HL-60 (cell line): ENCODE data around the gene ETFA.

Experiments used
- DNase-seq, 2 experiments: peaks; one replicate each; pipeline ENCODE4 v3.0.0-alpha.2; 2010 to 2020; ENCODE audit warnings: low read depth in 1 of 2, low spot score in 1 of 2
- H3K27ac ChIP-seq: fragments of 250-450 bp; sonication (Bioruptor Pico); replicated peaks from 2 replicates; pipeline ENCODE4 v1.5.1; 2020; ENCODE audit warnings: mild to moderate bottlenecking, moderate library complexity
- H3K27me3 ChIP-seq: fragments of 250-450 bp; sonication (Bioruptor Pico); 2 replicates; pipeline ENCODE4 v1.5.1; 2021; ENCODE audit warnings: mild to moderate bottlenecking, moderate library complexity; ENCODE audit not compliant: insufficient read depth, poor library complexity, severe bottlenecking
- H3K4me3 ChIP-seq: replicated peaks from 2 replicates; pipeline ENCODE4 v1.5.1; 2011; ENCODE audit warnings: mild to moderate bottlenecking, control low read depth, low read length; ENCODE audit not compliant: insufficient read depth
- CTCF ChIP-seq: IDR thresholded peaks from one replicate; pipeline ENCODE4 v1.5.1; 2011; ENCODE audit warnings: low read length, control low read depth, inconsistent platforms; ENCODE audit not compliant: insufficient read depth
- GABPA ChIP-seq: IDR thresholded peaks from 2 replicates; pipeline ENCODE4 v1.6.1; 2012; ENCODE audit warnings: low read depth
- POLR2AphosphoS5 ChIP-seq: IDR thresholded peaks from 2 replicates; pipeline ENCODE4 v1.6.1; 2012; ENCODE audit warnings: low read depth
- REST ChIP-seq: IDR thresholded peaks from 2 replicates; pipeline ENCODE4 v1.6.1; 2012; ENCODE audit warnings: low read depth; ENCODE audit not compliant: insufficient replicate concordance
- SPI1 ChIP-seq: IDR thresholded peaks from 2 replicates; pipeline ENCODE4 v1.6.1; 2012; ENCODE audit warnings: low read depth, mild to moderate bottlenecking, borderline replicate concordance

ETFA gene

GRCh38 chr15:76206325-76206976 lies 104.8 kb downstream of the ETFA start:
- no peak for TF ChIP-seq GABPA
- 0 out of 2 replicates have a peak, but pooled peaks have one; percentile 12 for TF ChIP-seq POLR2AphosphoS5
- H3K4me3 ChIP-seq: no peak overlapping the region
- no peak for DNase-seq
- no peak overlapping the region for H3K27ac ChIP-seq
- no peaks in the 10 kb centered on the region for H3K27me3 ChIP-seq

- Histone ChIP-seq H3K4me3 (no peak overlapping the region), H3K27ac (no peak overlapping the region), H3K27me3 (no peaks in the 10 kb centered on the region)
- DNase-seq: no peak
- no peak for TF ChIP-seq SPI1
- TF ChIP-seq POLR2AphosphoS5: no peak
Observed at GRCh38 chr15:76204916-76205460, 106.3 kb downstream of the ETFA start.

GRCh38 chr15:76204109-76204845 lies 107.0 kb downstream of the ETFA start:
- no peak overlapping the region for H3K27ac ChIP-seq
- no peak overlapping the region for H3K4me3 ChIP-seq
- TF ChIP-seq POLR2AphosphoS5 (no peak), GABPA (no peak), CTCF (no peak), SPI1 (no peak), REST (no peak)
- no peak for DNase-seq
- H3K27me3 ChIP-seq: no peaks in the 10 kb centered on the region

- no peak overlapping the region for H3K4me3 ChIP-seq
- H3K27me3 ChIP-seq: no peaks in the 10 kb centered on the region
- H3K27ac ChIP-seq: no peak overlapping the region
- no peak for DNase-seq
- TF ChIP-seq CTCF (no peak), REST (no peak), GABPA (no peak), SPI1 (no peak), POLR2AphosphoS5 (no peak)
Observed at GRCh38 chr15:76203346-76204108, 107.7 kb downstream of the ETFA start.
